ENCODE results near the gene TRAPPC11. TPM values are rescaled to one million over a fixed set of nuclear protein-coding genes. Genes with fewer than 3 reads are reported as not detected.

The TRAPPC11 gene
- total RNA-seq, 1 experiment from 2014 or later: 32.2 TPM

DNA sequence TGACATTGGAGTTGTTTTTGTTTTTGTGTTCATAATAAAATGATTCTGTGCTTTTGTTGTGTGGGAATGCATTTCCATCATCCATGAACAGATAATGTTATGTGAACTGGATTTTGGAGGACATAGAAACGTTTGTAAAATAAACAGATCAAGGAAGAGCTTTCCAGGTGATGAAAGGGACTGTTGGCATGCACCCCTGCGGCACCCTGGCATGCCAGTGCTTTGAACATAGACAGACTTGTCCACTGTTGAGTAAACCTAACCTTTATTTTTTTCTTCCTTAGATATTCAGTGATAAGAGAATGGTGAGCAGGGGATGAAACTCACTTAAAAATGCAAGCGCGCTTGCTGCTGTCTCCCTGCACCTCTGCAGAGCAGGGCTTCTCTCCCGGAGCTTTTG lies 59.8 kb downstream of the TRAPPC11 start:
- no peak overlapping the region for H3K4me3 Mint-ChIP-seq
- H3K23ac ChIP-seq (ENCODE audit: insufficient read length, low read depth, low read length): no peak overlapping the region
- no peaks in the 10 kb centered on the region for H3K23me2 ChIP-seq (ENCODE audit: insufficient read length, low read depth, low read length, poor library complexity, severe bottlenecking)
- peaks cover 0 to 7% (median 0%) of the 10 kb centered on the region in 3 experiments; a peak in 2 of 7 replicates for H3K36me3 Mint-ChIP-seq (ENCODE audit: insufficient read depth in 1 of 3, low read depth in 3 of 3)
- H4K20me1 ChIP-seq (ENCODE audit: control insufficient read depth, insufficient read depth, insufficient read length): no peaks in the 10 kb centered on the region
- H3K4me1 Mint-ChIP-seq: peaks cover 10 to 18% of the 10 kb centered on the region in 2 experiments
- no CpG with 5 or more reads among the region's 5 CpGs for WGBS (ENCODE audit: extremely low coverage, insufficient read length, low lambda C conversion rate)
- H4K91ac ChIP-seq (ENCODE audit: insufficient read length, low read depth, low read length): no peak overlapping the region
- no peaks in the 10 kb centered on the region for H3K79me2 ChIP-seq (ENCODE audit: insufficient read depth, low read length)
- no peak overlapping the region for H2AFZ ChIP-seq (ENCODE audit: low read length)
- H2BK5ac ChIP-seq (ENCODE audit: insufficient read length, low read length): no peak overlapping the region
- H2BK15ac ChIP-seq (ENCODE audit: low read depth, low read length): no peak overlapping the region
- peaks cover 0 to 8% of the 10 kb centered on the region in 2 experiments; a peak in 3 of 5 replicates for H3K9me3 Mint-ChIP-seq
- no peak overlapping the region for H3K18ac ChIP-seq (ENCODE audit: insufficient read length, low read depth, low read length)
- H3K27me3 Mint-ChIP-seq (ENCODE audit: low read depth): peaks cover 8% of the 10 kb centered on the region
- no peak overlapping the region for H3K27ac ChIP-seq (ENCODE audit: insufficient read length, low read depth, low read length)
- no peak overlapping the region for H3T11ph ChIP-seq (ENCODE audit: low read length)
- H4K8ac ChIP-seq (replicated peaks; ENCODE audit: insufficient read length, low read depth, low read length): no peak overlapping the region
- no peaks in the 10 kb centered on the region for H3K4me1 ChIP-seq (ENCODE audit: insufficient read depth, low read length)
- H2BK120ac ChIP-seq (ENCODE audit: low read depth, low read length, poor library complexity, severe bottlenecking): no peak overlapping the region
- no peak for DNase-seq
- no peak overlapping the region for H3K14ac ChIP-seq (ENCODE audit: insufficient read depth, low read length)
- H3K27me3 ChIP-seq (ENCODE audit: insufficient read depth, low read length): no peaks in the 10 kb centered on the region
- H2BK20ac ChIP-seq (ENCODE audit: low read depth, low read length, poor library complexity, severe bottlenecking): no peak overlapping the region
- no peak overlapping the region for H3K56ac ChIP-seq (ENCODE audit: insufficient read length, low read depth, low read length)
- no peak overlapping the region for H4K5ac ChIP-seq (ENCODE audit: insufficient read length, low read depth, low read length)
- H3K9ac ChIP-seq (ENCODE audit: extremely low read depth, insufficient read length, low read length): no peak overlapping the region
- TF ChIP-seq, protein P1, sequence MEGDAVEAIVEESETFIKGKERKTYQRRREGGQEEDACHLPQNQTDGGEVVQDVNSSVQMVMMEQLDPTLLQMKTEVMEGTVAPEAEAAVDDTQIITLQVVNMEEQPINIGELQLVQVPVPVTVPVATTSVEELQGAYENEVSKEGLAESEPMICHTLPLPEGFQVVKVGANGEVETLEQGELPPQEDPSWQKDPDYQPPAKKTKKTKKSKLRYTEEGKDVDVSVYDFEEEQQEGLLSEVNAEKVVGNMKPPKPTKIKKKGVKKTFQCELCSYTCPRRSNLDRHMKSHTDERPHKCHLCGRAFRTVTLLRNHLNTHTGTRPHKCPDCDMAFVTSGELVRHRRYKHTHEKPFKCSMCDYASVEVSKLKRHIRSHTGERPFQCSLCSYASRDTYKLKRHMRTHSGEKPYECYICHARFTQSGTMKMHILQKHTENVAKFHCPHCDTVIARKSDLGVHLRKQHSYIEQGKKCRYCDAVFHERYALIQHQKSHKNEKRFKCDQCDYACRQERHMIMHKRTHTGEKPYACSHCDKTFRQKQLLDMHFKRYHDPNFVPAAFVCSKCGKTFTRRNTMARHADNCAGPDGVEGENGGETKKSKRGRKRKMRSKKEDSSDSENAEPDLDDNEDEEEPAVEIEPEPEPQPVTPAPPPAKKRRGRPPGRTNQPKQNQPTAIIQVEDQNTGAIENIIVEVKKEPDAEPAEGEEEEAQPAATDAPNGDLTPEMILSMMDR (conservative IDR thresholded peaks at IDR 0.05): no peak
- no peak overlapping the region for H2AK5ac ChIP-seq (ENCODE audit: insufficient read length, low read length)
- H2BK12ac ChIP-seq (ENCODE audit: insufficient read length, low read depth, low read length): no peak overlapping the region
- H3K79me1 ChIP-seq (ENCODE audit: insufficient read depth, low read depth, low read length, poor library complexity, severe bottlenecking): no peaks in the 10 kb centered on the region
- H3K4ac ChIP-seq (ENCODE audit: low read depth, low read length): no peak overlapping the region
- H3K9me3 ChIP-seq (ENCODE audit: control insufficient read depth, low read depth, low read length): no peaks in the 10 kb centered on the region
- H3K4me2 ChIP-seq (ENCODE audit: insufficient read depth, insufficient read length, low read length): no peak overlapping the region
- no peak overlapping the region; a peak in 1 of 7 replicates for H3K27ac Mint-ChIP-seq

All from H9 (cell line).